A549 (cell line): Measurements from ENCODE around the gene NAT10. TPM values are rescaled to one million over a fixed set of nuclear protein-coding genes. Genes with fewer than 3 reads are reported as not detected.

Experiments used
- ATAC-seq, 2 experiments: fragments of 200-7000 bp in 1 of 2; fragments of >200 bp in 1 of 2; cut with Nextera tagmentation in 1 of 2; cut with Tn5 transposase in 1 of 2; 3 replicates each; pipeline versions ENCODE4 v1.8.0 to v1.9.1; 2018 to 2020; ENCODE audit warnings: mild to moderate bottlenecking in 1 of 2, moderate library complexity in 1 of 2
- CTCF ChIA-PET: fragments of 300-600 bp; sonication (Branson Sonifier 250); formaldehyde crosslinking; extraction: SDS; loops from one replicate; lab custom pipeline; 2021; ENCODE audit warnings: antibody characterized with exemption, inconsistent platforms; lab: Yijun Ruan, JAX
- POLR2A ChIA-PET: fragments of 350-600 bp; formaldehyde crosslinking; extraction: SDS; loops from one replicate; lab custom pipeline; 2021; ENCODE audit warnings: antibody characterized with exemption, inconsistent platforms; lab: Yijun Ruan, JAX
- DNase-seq, 2 experiments: peaks; one replicate each; pipeline versions ENCODE4 v3.0.0 to v3.0.0-alpha.2; 2011 to 2016; ENCODE audit warnings: low read depth in 1 of 2, low spot score in 1 of 2
- FAIRE-seq: peaks from 2 replicates; lab custom pipeline; 2011; peaks lifted over from hg19 to GRCh38; lab: Jason Lieb, UNC
- H3K27ac ChIP-seq, 2 experiments: fragments of >200 bp; sonication (Bioruptor Twin); formaldehyde crosslinking; 3 replicates each; pipeline ENCODE4 v1.5.1; 2016 to 2017
- H3K4me1 ChIP-seq: fragments of >200 bp; sonication (Bioruptor Twin); formaldehyde crosslinking; 3 replicates; pipeline ENCODE4 v1.6.1; 2016
- H3K4me2 ChIP-seq: fragments of >200 bp; sonication (Bioruptor Twin); formaldehyde crosslinking; 3 replicates; pipeline ENCODE4 v1.6.1; 2016
- H3K4me3 ChIP-seq: fragments of >200 bp; sonication (Bioruptor Twin); formaldehyde crosslinking; 3 replicates; pipeline ENCODE4 v1.5.1; 2016
- H3K9me3 ChIP-seq: fragments of >200 bp; sonication (Bioruptor Twin); formaldehyde crosslinking; 3 replicates; pipeline ENCODE4 v1.6.1; 2016
- BHLHE40 ChIP-seq: IDR thresholded peaks from 2 replicates; pipeline ENCODE4 v1.6.1; 2012; ENCODE audit warnings: low read depth, low read length, inconsistent platforms
- CBX2 ChIP-seq: fragments of 200-600 bp; sonication (generic); IDR thresholded peaks from 2 replicates; pipeline ENCODE4 v1.6.1; 2016; ENCODE audit warnings: low read depth, mild to moderate bottlenecking, borderline replicate concordance
- CBX8 ChIP-seq: fragments of 200-600 bp; sonication (generic); IDR thresholded peaks from 2 replicates; pipeline ENCODE4 v1.6.1; 2016
- CEBPB ChIP-seq, 2 experiments: fragments of >200 bp in 1 of 2; sonication (Bioruptor Twin) in 1 of 2; formaldehyde crosslinking in 1 of 2; IDR thresholded peaks; 2 replicates each; pipeline ENCODE4 v1.6.1; 2012 to 2016
- CHD2 ChIP-seq: fragments of 150-350 bp; IDR thresholded peaks from 2 replicates; pipeline ENCODE4 v1.6.1; 2014; ENCODE audit warnings: low read length; ENCODE audit not compliant: partially characterized antibody
- EHF ChIP-seq: fragments of 250-450 bp; sonication (Bioruptor Pico); IDR thresholded peaks from 2 replicates; pipeline ENCODE4 v1.5.0; 2020; ENCODE audit warnings: mild to moderate bottlenecking
- HOXA7 ChIP-seq: fragments of 250-450 bp; sonication (Bioruptor Pico); IDR thresholded peaks from 2 replicates; pipeline ENCODE4 v1.5.0; 2020; ENCODE audit warnings: mild to moderate bottlenecking, moderate library complexity
- HOXB13 ChIP-seq: fragments of 250-450 bp; sonication (Bioruptor Pico); IDR thresholded peaks from 2 replicates; pipeline ENCODE4 v1.5.0; 2020; ENCODE audit warnings: low read depth, mild to moderate bottlenecking, moderate library complexity
- KDM1A ChIP-seq: fragments of 200-600 bp; sonication (generic); IDR thresholded peaks from 2 replicates; pipeline ENCODE4 v1.6.1; 2016; ENCODE audit warnings: low read depth, mild to moderate bottlenecking
- MAFK ChIP-seq: fragments of 450-650 bp; IDR thresholded peaks from 2 replicates; pipeline ENCODE4 v1.6.1; 2014; ENCODE audit not compliant: partially characterized antibody
- NR3C1 ChIP-seq: fragments of >200 bp; sonication (Bioruptor Twin); formaldehyde crosslinking; IDR thresholded peaks from 3 replicates; pipeline ENCODE4 v1.6.1; 2017
- POLR2A ChIP-seq: IDR thresholded peaks from 2 replicates; pipeline ENCODE4 v1.6.1; 2012; ENCODE audit warnings: mild to moderate bottlenecking, low read length
- TP53 ChIP-seq: fragments of 250-450 bp; sonication (Bioruptor Pico); IDR thresholded peaks from 2 replicates; pipeline ENCODE4 v1.5.0; 2021; ENCODE audit warnings: mild to moderate bottlenecking, moderate library complexity
- ZFP36 ChIP-seq: fragments of 450-650 bp; IDR thresholded peaks from 2 replicates; pipeline ENCODE4 v1.6.1; 2014; ENCODE audit warnings: borderline replicate concordance; ENCODE audit not compliant: partially characterized antibody
- ZNF302 ChIP-seq: fragments of 250-450 bp; sonication (Bioruptor Pico); IDR thresholded peaks from 2 replicates; pipeline ENCODE4 v1.9.0; 2021; ENCODE audit warnings: inconsistent platforms, mild to moderate bottlenecking, moderate library complexity
- WGBS: methylation state at CpG from one replicate; pipeline ENCODE4 v1.1.6; 2017; ENCODE audit errors: missing lambda C conversion rate; 5-methylcytosine and 5-hydroxymethylcytosine counted together
- polyA plus RNA-seq, 4 experiments: library from polyadenylated mRNA; depleted of rRNA in 3 of 4; stranded (reverse); fragments of >200 nt; fragmentation: RNase III in 1 of 4; extraction: RNeasy Plus Mini Kit Qiagen cat#74134 plus additional on column Dnase treatment in 1 of 4; gene quantifications; 2 replicates in 3 of 4; 3 replicates in 1 of 4; pipeline ENCODE4 v1.2.3, GENCODE V29; 2011 to 2017
- TF ChIP-seq, protein P1 (sequence below): fragments of 200-600 bp; sonication (generic); IDR thresholded peaks from 2 replicates; pipeline ENCODE4 v1.6.1; 2016; ENCODE audit warnings: antibody characterized with exemption, mild to moderate bottlenecking, moderate library complexity
- TF ChIP-seq, protein P2 (sequence below): fragments of 150-350 bp; IDR thresholded peaks from 2 replicates; pipeline ENCODE4 v1.6.1; 2014; ENCODE audit warnings: low read depth, mild to moderate bottlenecking, low read length
- TF ChIP-seq, protein P3 (sequence below): fragments of >200 bp; sonication (Bioruptor Twin); formaldehyde crosslinking; IDR thresholded peaks from 3 replicates; pipeline ENCODE4 v1.5.1; 2016
- TF ChIP-seq, protein P4 (sequence below): fragments of >200 bp; sonication (Bioruptor Twin); formaldehyde crosslinking; IDR thresholded peaks from 3 replicates; pipeline ENCODE4 v1.6.1; 2016

NAT10 gene
- polyA plus RNA-seq, 2 of the 4 experiments (the other 2 are of a cell fraction): 38.6 to 59.3 TPM

DNA sequence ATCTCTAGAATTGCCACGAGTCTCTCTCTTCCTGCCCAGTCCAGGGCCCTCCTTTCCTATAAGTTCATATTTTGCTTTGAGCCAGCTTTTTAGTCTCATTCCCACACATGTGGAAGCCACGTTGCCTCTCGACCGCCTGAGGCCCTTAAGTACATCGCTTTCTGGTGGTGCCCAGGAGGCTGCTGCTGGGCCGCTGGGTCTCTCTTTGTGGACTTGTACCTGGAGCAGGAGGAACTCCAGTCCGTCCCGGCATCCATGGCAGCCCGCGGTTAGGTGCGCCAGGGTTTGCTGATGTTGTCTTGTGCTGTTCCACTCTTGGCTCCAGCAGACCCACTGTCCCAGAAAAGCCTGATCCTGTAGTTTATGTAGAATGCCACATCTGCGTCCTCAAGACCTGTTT, 41.0 kb downstream of the NAT10 start (continued):
- TF ChIP-seq NR3C1 (no peak), HOXB13 (no peak), ZNF302 (CRISPR knock-in tag) (no peak), TP53 (CRISPR knock-in tag) (no peak)
- TF ChIP-seq, protein P1, sequence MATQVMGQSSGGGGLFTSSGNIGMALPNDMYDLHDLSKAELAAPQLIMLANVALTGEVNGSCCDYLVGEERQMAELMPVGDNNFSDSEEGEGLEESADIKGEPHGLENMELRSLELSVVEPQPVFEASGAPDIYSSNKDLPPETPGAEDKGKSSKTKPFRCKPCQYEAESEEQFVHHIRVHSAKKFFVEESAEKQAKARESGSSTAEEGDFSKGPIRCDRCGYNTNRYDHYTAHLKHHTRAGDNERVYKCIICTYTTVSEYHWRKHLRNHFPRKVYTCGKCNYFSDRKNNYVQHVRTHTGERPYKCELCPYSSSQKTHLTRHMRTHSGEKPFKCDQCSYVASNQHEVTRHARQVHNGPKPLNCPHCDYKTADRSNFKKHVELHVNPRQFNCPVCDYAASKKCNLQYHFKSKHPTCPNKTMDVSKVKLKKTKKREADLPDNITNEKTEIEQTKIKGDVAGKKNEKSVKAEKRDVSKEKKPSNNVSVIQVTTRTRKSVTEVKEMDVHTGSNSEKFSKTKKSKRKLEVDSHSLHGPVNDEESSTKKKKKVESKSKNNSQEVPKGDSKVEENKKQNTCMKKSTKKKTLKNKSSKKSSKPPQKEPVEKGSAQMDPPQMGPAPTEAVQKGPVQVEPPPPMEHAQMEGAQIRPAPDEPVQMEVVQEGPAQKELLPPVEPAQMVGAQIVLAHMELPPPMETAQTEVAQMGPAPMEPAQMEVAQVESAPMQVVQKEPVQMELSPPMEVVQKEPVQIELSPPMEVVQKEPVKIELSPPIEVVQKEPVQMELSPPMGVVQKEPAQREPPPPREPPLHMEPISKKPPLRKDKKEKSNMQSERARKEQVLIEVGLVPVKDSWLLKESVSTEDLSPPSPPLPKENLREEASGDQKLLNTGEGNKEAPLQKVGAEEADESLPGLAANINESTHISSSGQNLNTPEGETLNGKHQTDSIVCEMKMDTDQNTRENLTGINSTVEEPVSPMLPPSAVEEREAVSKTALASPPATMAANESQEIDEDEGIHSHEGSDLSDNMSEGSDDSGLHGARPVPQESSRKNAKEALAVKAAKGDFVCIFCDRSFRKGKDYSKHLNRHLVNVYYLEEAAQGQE: no peak

DNA sequence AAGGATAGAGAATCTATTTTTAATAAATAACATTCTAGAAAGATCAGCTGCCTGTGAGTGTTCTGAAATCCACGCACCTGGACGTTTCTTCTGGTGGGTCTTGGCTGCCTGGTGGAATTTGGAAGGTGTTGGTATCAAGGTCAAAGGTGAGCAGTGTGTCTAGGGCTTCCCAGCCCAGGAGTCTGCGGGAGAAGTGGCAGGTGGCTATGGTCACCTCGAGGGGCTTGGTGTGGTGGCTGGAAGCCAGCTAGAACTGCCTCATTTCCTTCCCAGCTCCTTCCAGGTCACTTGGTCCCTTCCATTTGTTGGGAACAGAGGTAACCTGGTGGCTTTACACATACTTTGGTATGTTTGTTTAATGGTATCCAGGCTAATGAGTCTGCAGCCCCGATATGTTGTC, 41.4 kb downstream of the NAT10 start:
- no peak overlapping the region for H3K27ac ChIP-seq
- FAIRE-seq: no peak
- no peaks in the 10 kb centered on the region for H3K9me3 ChIP-seq
- no peak overlapping the region for H3K4me2 ChIP-seq
- POLR2A ChIA-PET: no interaction called here
- no peak for DNase-seq
- no peaks in the 10 kb centered on the region for H3K4me1 ChIP-seq
- no peak overlapping the region for H3K4me3 ChIP-seq
- no peak for TF ChIP-seq ZFP36
- no peak for TF ChIP-seq MAFK
- TF ChIP-seq, protein P2, sequence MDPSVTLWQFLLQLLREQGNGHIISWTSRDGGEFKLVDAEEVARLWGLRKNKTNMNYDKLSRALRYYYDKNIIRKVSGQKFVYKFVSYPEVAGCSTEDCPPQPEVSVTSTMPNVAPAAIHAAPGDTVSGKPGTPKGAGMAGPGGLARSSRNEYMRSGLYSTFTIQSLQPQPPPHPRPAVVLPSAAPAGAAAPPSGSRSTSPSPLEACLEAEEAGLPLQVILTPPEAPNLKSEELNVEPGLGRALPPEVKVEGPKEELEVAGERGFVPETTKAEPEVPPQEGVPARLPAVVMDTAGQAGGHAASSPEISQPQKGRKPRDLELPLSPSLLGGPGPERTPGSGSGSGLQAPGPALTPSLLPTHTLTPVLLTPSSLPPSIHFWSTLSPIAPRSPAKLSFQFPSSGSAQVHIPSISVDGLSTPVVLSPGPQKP: no peak
- no peak for TF ChIP-seq CBX8
- no peak for TF ChIP-seq HOXA7 (CRISPR knock-in tag)
- TF ChIP-seq CEBPB (IDR thresholded peaks at IDR 0.05): no peak
- ATAC-seq: no peak
- WGBS: 79% methylated on average over 5 of the region's 5 CpGs
- CTCF ChIA-PET: interaction anchor here (0.7 to 2.0 kb wide), 3 partner anchors 20 to 150 kb away, joined by 3 to 4 read pairs (median 4); no protein-coding TSS in a partner anchor

DNA sequence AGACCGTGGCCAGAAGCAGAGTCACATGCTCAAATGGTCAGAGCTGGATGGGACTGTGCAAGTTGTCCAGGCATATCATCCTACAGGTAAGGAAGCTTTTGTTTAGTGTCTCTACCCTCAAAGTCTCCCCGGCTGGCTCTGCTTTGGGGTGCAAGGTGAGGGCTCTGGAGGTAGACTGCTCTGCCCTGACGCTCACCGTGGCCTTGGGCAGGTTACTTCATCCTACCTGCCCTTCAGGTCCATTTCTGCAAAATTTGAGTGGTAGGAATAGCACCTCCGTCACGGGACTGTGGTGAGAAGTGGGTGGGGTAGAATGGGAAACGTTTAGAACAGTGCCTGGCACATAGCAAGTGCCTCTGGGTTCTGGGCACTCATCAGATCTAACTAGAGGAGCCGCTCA, 42.2 kb downstream of the NAT10 start:
- FAIRE-seq: no peak
- H3K4me3 ChIP-seq: no peak overlapping the region
- TF ChIP-seq, protein P2: no peak
- TF ChIP-seq POLR2A: no peak
- no peak for TF ChIP-seq CBX2
- no peak for TF ChIP-seq NR3C1
- no peak for TF ChIP-seq CBX8
- TF ChIP-seq, protein P3, sequence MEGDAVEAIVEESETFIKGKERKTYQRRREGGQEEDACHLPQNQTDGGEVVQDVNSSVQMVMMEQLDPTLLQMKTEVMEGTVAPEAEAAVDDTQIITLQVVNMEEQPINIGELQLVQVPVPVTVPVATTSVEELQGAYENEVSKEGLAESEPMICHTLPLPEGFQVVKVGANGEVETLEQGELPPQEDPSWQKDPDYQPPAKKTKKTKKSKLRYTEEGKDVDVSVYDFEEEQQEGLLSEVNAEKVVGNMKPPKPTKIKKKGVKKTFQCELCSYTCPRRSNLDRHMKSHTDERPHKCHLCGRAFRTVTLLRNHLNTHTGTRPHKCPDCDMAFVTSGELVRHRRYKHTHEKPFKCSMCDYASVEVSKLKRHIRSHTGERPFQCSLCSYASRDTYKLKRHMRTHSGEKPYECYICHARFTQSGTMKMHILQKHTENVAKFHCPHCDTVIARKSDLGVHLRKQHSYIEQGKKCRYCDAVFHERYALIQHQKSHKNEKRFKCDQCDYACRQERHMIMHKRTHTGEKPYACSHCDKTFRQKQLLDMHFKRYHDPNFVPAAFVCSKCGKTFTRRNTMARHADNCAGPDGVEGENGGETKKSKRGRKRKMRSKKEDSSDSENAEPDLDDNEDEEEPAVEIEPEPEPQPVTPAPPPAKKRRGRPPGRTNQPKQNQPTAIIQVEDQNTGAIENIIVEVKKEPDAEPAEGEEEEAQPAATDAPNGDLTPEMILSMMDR: no peak
- TF ChIP-seq BHLHE40: no peak
- TF ChIP-seq, protein P4, sequence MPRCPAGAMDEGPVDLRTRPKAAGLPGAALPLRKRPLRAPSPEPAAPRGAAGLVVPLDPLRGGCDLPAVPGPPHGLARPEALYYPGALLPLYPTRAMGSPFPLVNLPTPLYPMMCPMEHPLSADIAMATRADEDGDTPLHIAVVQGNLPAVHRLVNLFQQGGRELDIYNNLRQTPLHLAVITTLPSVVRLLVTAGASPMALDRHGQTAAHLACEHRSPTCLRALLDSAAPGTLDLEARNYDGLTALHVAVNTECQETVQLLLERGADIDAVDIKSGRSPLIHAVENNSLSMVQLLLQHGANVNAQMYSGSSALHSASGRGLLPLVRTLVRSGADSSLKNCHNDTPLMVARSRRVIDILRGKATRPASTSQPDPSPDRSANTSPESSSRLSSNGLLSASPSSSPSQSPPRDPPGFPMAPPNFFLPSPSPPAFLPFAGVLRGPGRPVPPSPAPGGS: no peak
- TF ChIP-seq, protein P1: no peak
- no peak for TF ChIP-seq EHF (CRISPR knock-in tag)
- TF ChIP-seq ZFP36: no peak
- no peak for TF ChIP-seq KDM1A
- no peak for TF ChIP-seq ZNF302 (CRISPR knock-in tag)
- no peak for TF ChIP-seq CHD2
- TF ChIP-seq, all 56 proteins: peak for 0
- ATAC-seq (no peak), DNase-seq (no peak)
- POLR2A ChIA-PET: no interaction called here
- Histone ChIP-seq H3K4me2 (no peak overlapping the region), H3K4me1 (no peaks in the 10 kb centered on the region), H3K9me3 (no peaks in the 10 kb centered on the region), H3K27ac (no peak overlapping the region)
- WGBS: 84% methylated on average over 8 of the region's 8 CpGs
- CTCF ChIA-PET: interaction anchor here (0.7 to 6.3 kb wide), 8 partner anchors 18 to 163 kb away, joined by 3 to 40 read pairs (median 4); no protein-coding TSS in a partner anchor
